GM23248 (cell line): Measurements from ENCODE around the gene PCLO.

Source experiments
- EZH2 ChIP-seq: fragments of 200-600 bp; sonication (generic); IDR thresholded peaks from 2 replicates; pipeline ENCODE4 v1.6.1; 2018; ENCODE audit warnings: antibody characterized with exemption, mild to moderate bottlenecking; ENCODE audit not compliant: insufficient read depth, poor library complexity, severe bottlenecking
- EZH2phosphoT487 ChIP-seq: fragments of 200-600 bp; sonication (generic); IDR thresholded peaks from 2 replicates; pipeline ENCODE4 v1.6.1; 2018; ENCODE audit warnings: antibody characterized with exemption, moderate library complexity, mild to moderate bottlenecking, low read depth; ENCODE audit not compliant: insufficient read depth

- TF ChIP-seq EZH2phosphoT487, result no peak
- TF ChIP-seq EZH2, result no peak
Measured at GRCh38 chr7:83105063-83105462, 57.6 kb downstream of the PCLO start.
